H1 (cell line): ENCODE measurements around the gene NAPA. TPM values are rescaled to one million over a fixed set of nuclear protein-coding genes. Genes with fewer than 3 reads are reported as not detected.

Experiments
- CTCF ChIA-PET: fragments of 300-600 bp; sonication (Branson Sonifier 250); formaldehyde crosslinking; loops from one replicate; lab custom pipeline; 2021; ENCODE audit not compliant: partially characterized antibody; lab: Charles Lee
- POLR2A ChIA-PET: fragments of 300-600 bp; sonication (Branson Sonifier 250); formaldehyde crosslinking; loops from one replicate; lab custom pipeline; 2021; ENCODE audit warnings: inconsistent platforms; ENCODE audit not compliant: partially characterized antibody; lab: Charles Lee
- DNase-seq, 2 experiments: peaks; one replicate each; pipeline versions ENCODE4 v3.0.0 to v3.0.0-alpha.2; 2010 to 2022; ENCODE audit warnings: low spot score in 2 of 2, low read depth in 1 of 2, mixed read lengths in 1 of 2
- FAIRE-seq: peaks from 2 replicates; lab custom pipeline; 2011; peaks lifted over from hg19 to GRCh38; lab: Jason Lieb, UNC
- H2AFZ ChIP-seq: 2 replicates; pipeline ENCODE4 v1.8.1; 2012; ENCODE audit warnings: low read length, inconsistent platforms
- H2AK5ac ChIP-seq: 2 replicates; pipeline ENCODE4 v1.6.1; 2013; ENCODE audit warnings: low read depth, low read length
- H2BK120ac ChIP-seq: replicated peaks from 2 replicates; pipeline ENCODE3; 2013; ENCODE audit warnings: low read depth, low read length, inconsistent platforms
- H2BK12ac ChIP-seq: 2 replicates; pipeline ENCODE4 v1.6.1; 2013; ENCODE audit warnings: low read depth, low read length
- H2BK15ac ChIP-seq: 2 replicates; pipeline ENCODE4 v1.6.1; 2013; ENCODE audit warnings: low read length
- H2BK20ac ChIP-seq: 2 replicates; pipeline ENCODE4 v1.6.1; 2013; ENCODE audit warnings: low read length
- H2BK5ac ChIP-seq: 2 replicates; pipeline ENCODE4 v1.6.1; 2013; ENCODE audit warnings: low read depth, low read length
- H3K14ac ChIP-seq: 2 replicates; pipeline ENCODE4 v1.6.1; 2013; ENCODE audit warnings: inconsistent platforms; ENCODE audit not compliant: insufficient read length
- H3K18ac ChIP-seq: 2 replicates; pipeline ENCODE4 v1.6.1; 2013; ENCODE audit warnings: low read length; ENCODE audit errors: extremely low read depth
- H3K23ac ChIP-seq: 2 replicates; pipeline ENCODE4 v1.6.1; 2013; ENCODE audit warnings: inconsistent platforms; ENCODE audit not compliant: insufficient read length
- H3K23me2 ChIP-seq: 2 replicates; pipeline ENCODE4 v1.6.1; 2013; ENCODE audit warnings: low read depth, low read length
- H3K27ac ChIP-seq: 2 replicates; pipeline ENCODE4 v1.6.1; 2011; ENCODE audit warnings: low read depth, low read length, inconsistent platforms
- H3K27me3 ChIP-seq, 4 experiments: replicated peaks in 1 of 4; 1 replicate in 1 of 4; 2 replicates in 3 of 4; pipeline versions ENCODE4 v1.6.1 to v1.8.1; 2011 to 2013; ENCODE audit warnings: low read length in 3 of 4, mild to moderate bottlenecking in 3 of 4, inconsistent platforms in 2 of 4, mixed read lengths in 2 of 4, moderate library complexity in 1 of 4; ENCODE audit not compliant: control insufficient read depth in 3 of 4, insufficient read depth in 3 of 4; ENCODE audit errors: extremely low read depth in 1 of 4
- H3K36me3 ChIP-seq, 4 experiments: 2 replicates each; pipeline versions ENCODE4 v1.6.1 to v1.8.1; 2011 to 2013; ENCODE audit warnings: mild to moderate bottlenecking in 4 of 4, low read length in 3 of 4, moderate library complexity in 2 of 4, control low read depth in 1 of 4, inconsistent platforms in 1 of 4; ENCODE audit not compliant: insufficient read depth in 4 of 4, control insufficient read depth in 2 of 4
- H3K4ac ChIP-seq: replicated peaks from 2 replicates; pipeline ENCODE3; 2013; ENCODE audit warnings: low read length, low read depth, mixed read lengths, inconsistent platforms; ENCODE audit not compliant: insufficient read length
- H3K4me1 ChIP-seq, 4 experiments: replicated peaks in 1 of 4; 1 replicate in 1 of 4; 2 replicates in 3 of 4; pipeline versions ENCODE4 v1.6.1 to v1.8.1; 2011 to 2013; ENCODE audit warnings: low read length in 3 of 4, inconsistent platforms in 2 of 4, mixed read lengths in 1 of 4; ENCODE audit not compliant: insufficient read depth in 4 of 4, control insufficient read depth in 3 of 4
- H3K4me2 ChIP-seq, 2 experiments: 2 replicates each; pipeline versions ENCODE4 v1.6.1 to v1.8.1; 2011 to 2013; ENCODE audit warnings: low read depth in 2 of 2, low read length in 2 of 2, control low read depth in 1 of 2, inconsistent platforms in 1 of 2, mild to moderate bottlenecking in 1 of 2; ENCODE audit not compliant: insufficient read depth in 1 of 2
- H3K4me3 ChIP-seq, 4 experiments: fragments of 200-600, 300-600 bp in 1 of 4; sonication (generic), shearing (Covaris generic), sonication (Bioruptor Twin) in 1 of 4; 2 replicates each; pipeline versions ENCODE4 v1.5.1 to v1.8.1; 2011 to 2016; ENCODE audit warnings: low read length in 4 of 4, low read depth in 3 of 4, control low read depth in 2 of 4, inconsistent platforms in 2 of 4, mild to moderate bottlenecking in 2 of 4, mixed read lengths in 1 of 4, moderate library complexity in 1 of 4; ENCODE audit not compliant: insufficient read depth in 2 of 4; ENCODE audit errors: extremely low read depth in 1 of 4
- H3K56ac ChIP-seq: replicated peaks from 2 replicates; pipeline ENCODE3; 2013; ENCODE audit warnings: low read depth, mild to moderate bottlenecking, mixed read lengths, low read length, inconsistent platforms; ENCODE audit not compliant: insufficient read length
- H3K79me1 ChIP-seq: 2 replicates; pipeline ENCODE4 v1.6.1; 2013; ENCODE audit warnings: low read depth, low read length, control low read depth
- H3K79me2 ChIP-seq, 2 experiments: 2 replicates each; pipeline versions ENCODE4 v1.6.1 to v1.8.1; 2012 to 2013; ENCODE audit warnings: low read length in 2 of 2, mild to moderate bottlenecking in 2 of 2, inconsistent platforms in 1 of 2; ENCODE audit not compliant: insufficient read depth in 2 of 2, control insufficient read depth in 1 of 2
- H3K9ac ChIP-seq, 4 experiments: replicated peaks in 1 of 4; 1 replicate in 1 of 4; 2 replicates in 3 of 4; pipeline versions ENCODE4 v1.6.1 to v1.8.1; 2011 to 2013; ENCODE audit warnings: low read depth in 3 of 4, low read length in 3 of 4, control low read depth in 2 of 4, mild to moderate bottlenecking in 2 of 4, moderate library complexity in 2 of 4, inconsistent platforms in 1 of 4; ENCODE audit errors: extremely low read depth in 1 of 4
- H3K9me3 ChIP-seq, 2 experiments: 2 replicates each; pipeline versions ENCODE4 v1.6.1 to v1.8.1; 2012 to 2013; ENCODE audit warnings: mild to moderate bottlenecking in 2 of 2, moderate library complexity in 2 of 2, control low read depth in 1 of 2, inconsistent platforms in 1 of 2, low read depth in 1 of 2, low read length in 1 of 2, mixed read lengths in 1 of 2; ENCODE audit not compliant: insufficient read depth in 2 of 2
- H4K20me1 ChIP-seq, 2 experiments: replicated peaks in 1 of 2; 2 replicates each; pipeline versions ENCODE3 to v1.8.1; 2011 to 2013; ENCODE audit warnings: inconsistent platforms in 2 of 2, low read length in 2 of 2, mild to moderate bottlenecking in 1 of 2; ENCODE audit not compliant: insufficient read depth in 2 of 2, control insufficient read depth in 1 of 2
- H4K5ac ChIP-seq: 2 replicates; pipeline ENCODE4 v1.6.1; 2013; ENCODE audit warnings: low read length, low read depth, mixed read lengths, inconsistent platforms; ENCODE audit not compliant: insufficient read length
- H4K8ac ChIP-seq: 2 replicates; pipeline ENCODE4 v1.8.0; 2013; ENCODE audit warnings: mild to moderate bottlenecking, moderate library complexity, low read length, inconsistent platforms; ENCODE audit not compliant: insufficient read depth; ENCODE audit errors: extremely low read depth
- H4K91ac ChIP-seq: replicated peaks from 2 replicates; pipeline ENCODE3; 2013; ENCODE audit warnings: low read length, mixed read lengths, inconsistent platforms; ENCODE audit not compliant: insufficient read length
- CHD1 ChIP-seq: IDR thresholded peaks from 2 replicates; pipeline ENCODE4 v1.6.1; 2012; ENCODE audit warnings: low read depth, low read length, improper control_type of control experiment
- KDM1A ChIP-seq: fragments of 200-600, 300-600 bp; sonication (generic); IDR thresholded peaks from 2 replicates; pipeline ENCODE4 v1.7.1; 2016; ENCODE audit warnings: mild to moderate bottlenecking, low read length, borderline replicate concordance
- MAFK ChIP-seq: IDR thresholded peaks from 2 replicates; pipeline ENCODE4 v1.6.1; 2012; ENCODE audit warnings: low read depth, mild to moderate bottlenecking, improper control_type of control experiment, low read length
- POLR2AphosphoS5 ChIP-seq: IDR thresholded peaks from 2 replicates; pipeline ENCODE4 v1.6.1; 2011; ENCODE audit warnings: low read depth, low read length
- SP1 ChIP-seq: IDR thresholded peaks from 2 replicates; pipeline ENCODE4 v1.6.1; 2011; ENCODE audit warnings: low read depth, low read length
- TAF1 ChIP-seq: IDR thresholded peaks from 2 replicates; pipeline ENCODE4 v1.6.1; 2011; ENCODE audit warnings: mild to moderate bottlenecking, low read depth, low read length
- TEAD4 ChIP-seq: IDR thresholded peaks from 2 replicates; pipeline ENCODE4 v1.6.1; 2012; ENCODE audit warnings: low read depth, low read length, inconsistent platforms, mixed read lengths
- WGBS, 2 experiments: shearing (Covaris generic) in 1 of 2; methylation state at CpG; one replicate each; pipeline versions ENCODE4 v1.1.6 to v1.1.7; 2013 to 2015; ENCODE audit warnings: low lambda C conversion rate in 2 of 2, mixed read lengths in 2 of 2, inconsistent platforms in 1 of 2, low coverage in 1 of 2, missing lambda C conversion rate in 1 of 2; ENCODE audit not compliant: insufficient replicate concordance in 2 of 2, insufficient coverage in 1 of 2, insufficient read length in 1 of 2; ENCODE audit errors: extremely low coverage in 1 of 2, missing lambda C conversion rate in 1 of 2; 5-methylcytosine and 5-hydroxymethylcytosine counted together
- polyA plus RNA-seq, 7 experiments: library from polyadenylated mRNA; depleted of rRNA in 3 of 7; stranded (reverse) in 5 of 7; unstranded in 2 of 7; fragments of >200 nt in 5 of 7; fragments of 200-250 nt in 2 of 7; gene quantifications; 1 replicate in 5 of 7; 2 replicates in 1 of 7; 4 replicates in 1 of 7; pipeline versions ENCODE4 v1.2.1 to v1.2.3, GENCODE V29; 2011 to 2013; ENCODE audit warnings: missing spikeins in 2 of 7, mixed read lengths in 2 of 7
- total RNA-seq: library from RNA; stranded (reverse); fragmentation: NEBNext Ultra II Directional; extraction: Animal tissue kit (Norgen Biotek cat#: 25700); gene quantifications from 2 replicates; pipeline ENCODE4 v1.2.1, GENCODE V29; 2021
- TF ChIP-seq, protein P1 (sequence below), 3 experiments: IDR thresholded peaks; 1 replicate in 2 of 3; 2 replicates in 1 of 3; pipeline versions ENCODE4 v1.5.1 to v1.6.1; 2011; ENCODE audit warnings: low read length in 3 of 3, mild to moderate bottlenecking in 3 of 3, inconsistent platforms in 2 of 3, low read depth in 1 of 3, moderate library complexity in 1 of 3; ENCODE audit not compliant: insufficient read depth in 1 of 3; ENCODE audit errors: control extremely low read depth in 1 of 3

NAPA gene
- total and polyA plus RNA-seq, 2 of the 8 experiments (the other 6 are each of a cell fraction or from before 2014, with no cell fraction given) = 58.5 to 78.2 TPM

DNA sequence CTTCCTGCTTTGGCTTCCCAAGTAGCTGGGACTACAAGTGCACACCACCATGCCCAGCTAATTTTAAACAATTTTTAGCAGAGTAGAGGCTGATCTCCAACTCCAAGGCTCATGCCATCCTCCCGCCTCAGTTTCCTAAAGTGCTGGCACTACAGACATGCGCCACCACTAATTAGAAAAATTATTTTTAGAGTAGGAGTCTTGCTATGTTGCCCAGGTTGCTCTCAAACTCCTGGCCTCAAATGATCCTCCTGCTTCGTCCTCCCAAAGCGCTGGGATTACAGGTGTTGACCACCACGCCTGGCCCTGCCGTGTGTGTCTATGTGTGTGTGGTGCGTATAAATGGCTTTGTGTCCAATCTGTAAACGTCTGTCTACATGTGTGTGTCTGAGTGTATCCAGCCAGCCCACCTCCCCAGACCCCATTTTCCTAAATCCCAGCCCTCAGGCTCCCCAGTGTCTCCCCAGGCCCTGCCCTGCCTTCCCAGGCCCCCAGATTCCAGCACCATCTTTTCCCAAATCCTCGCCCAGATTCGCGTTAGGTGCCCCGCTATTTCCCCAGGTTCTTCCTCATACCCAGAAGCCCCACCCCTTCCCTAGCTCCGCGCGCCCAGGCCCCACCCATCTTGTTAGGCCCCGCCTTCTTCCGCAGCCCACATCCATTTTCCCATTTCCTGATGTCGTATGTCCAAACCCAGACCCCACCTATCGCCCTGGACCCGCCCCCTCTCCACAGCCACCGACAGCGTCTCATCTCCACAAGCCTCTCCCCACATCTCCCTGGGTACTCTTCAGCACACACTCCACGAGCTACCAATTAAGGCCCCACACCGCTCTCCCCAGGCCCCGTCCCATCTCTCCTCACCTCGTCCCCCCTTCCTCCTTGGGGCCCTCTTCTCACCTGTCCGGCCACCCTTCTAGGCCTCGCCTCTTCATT lies 68.1 kb downstream of the NAPA start:
- Histone ChIP-seq H3K9me3 (no peaks in the 10 kb centered on the region), H3K23me2 (peaks cover 18% of the 10 kb centered on the region; the same call in 1 of the 2 replicates), H4K5ac (peak overlapping the region; percentile 44), H3K18ac (peak overlapping the region; percentile 24), H2BK15ac (no peak overlapping the region; the same call in 1 of the 2 replicates), H3K27me3 (peaks cover 0 to 9% (median 9%) of the 10 kb centered on the region in 4 experiments; a peak in 5 of 7 replicates), H4K8ac (peak overlapping the region; percentile 75), H4K91ac (no peak overlapping the region), H3K56ac (no peak overlapping the region), H3K14ac (no peak overlapping the region), H2BK12ac (peak overlapping the region; percentile 80; the same call in 1 of the 2 replicates), H4K20me1 (peaks cover 2 to 19% of the 10 kb centered on the region in 2 experiments), H3K4ac (no peak overlapping the region), H3K4me3 (peak overlapping the region; percentile 56 to 79 (median 70)), H2AFZ (no peak overlapping the region), H2BK5ac (peak overlapping the region; percentile 94), H3K4me1 (peaks cover 7 to 18% (median 11%) of the 10 kb centered on the region in 4 experiments), H3K23ac (no peak overlapping the region), H3K27ac (peak overlapping the region; percentile 56; the same call in 1 of the 2 replicates), H3K9ac (peak overlapping the region in 1 of 4 experiments; percentile 65; a peak in 2 of 7 replicates), H2AK5ac (no peak overlapping the region), H2BK120ac (peak overlapping the region; percentile 54), H3K79me2 (no peaks in the 10 kb centered on the region), H3K4me2 (peak overlapping the region; percentile 79 to 89), H2BK20ac (no peak overlapping the region), H3K36me3 (no peaks in the 10 kb centered on the region), H3K79me1 (no peaks in the 10 kb centered on the region; the same call in 1 of the 2 replicates)
- peak; percentile 60 for FAIRE-seq
- CTCF ChIA-PET = interaction anchor here (0.9 to 24.5 kb wide), 9 partner anchors 10 to 261 kb away, joined by 3 to 436 read pairs (median 7); partner anchors contain the start of genes EHD2, KPTN and NAPA
- POLR2A ChIA-PET = interaction anchor here (0.7 to 3.8 kb wide), 19 partner anchors 8 to 306 kb away, joined by 3 to 29 read pairs (median 4); partner anchors contain the start of genes DHX34, KPTN and SLC8A2
- DNase-seq = peak; percentile 79 to 93
- 22% methylated on average over 28 of the region's 28 CpGs; no CpG with 5 or more reads in 1 of the 2 experiments for WGBS, 2 experiments
- TF ChIP-seq TEAD4 (peak; percentile 38; the same call in 1 of the 2 replicates), CHD1 (no peak), KDM1A (peak; percentile 21; the same call in 1 of the 2 replicates), POLR2AphosphoS5 (peak; percentile 26; the same call in 1 of the 2 replicates), TAF1 (peak; percentile 30; the same call in 1 of the 2 replicates), MAFK (no peak), SP1 (peak; percentile 90)
- TF ChIP-seq, protein P1, sequence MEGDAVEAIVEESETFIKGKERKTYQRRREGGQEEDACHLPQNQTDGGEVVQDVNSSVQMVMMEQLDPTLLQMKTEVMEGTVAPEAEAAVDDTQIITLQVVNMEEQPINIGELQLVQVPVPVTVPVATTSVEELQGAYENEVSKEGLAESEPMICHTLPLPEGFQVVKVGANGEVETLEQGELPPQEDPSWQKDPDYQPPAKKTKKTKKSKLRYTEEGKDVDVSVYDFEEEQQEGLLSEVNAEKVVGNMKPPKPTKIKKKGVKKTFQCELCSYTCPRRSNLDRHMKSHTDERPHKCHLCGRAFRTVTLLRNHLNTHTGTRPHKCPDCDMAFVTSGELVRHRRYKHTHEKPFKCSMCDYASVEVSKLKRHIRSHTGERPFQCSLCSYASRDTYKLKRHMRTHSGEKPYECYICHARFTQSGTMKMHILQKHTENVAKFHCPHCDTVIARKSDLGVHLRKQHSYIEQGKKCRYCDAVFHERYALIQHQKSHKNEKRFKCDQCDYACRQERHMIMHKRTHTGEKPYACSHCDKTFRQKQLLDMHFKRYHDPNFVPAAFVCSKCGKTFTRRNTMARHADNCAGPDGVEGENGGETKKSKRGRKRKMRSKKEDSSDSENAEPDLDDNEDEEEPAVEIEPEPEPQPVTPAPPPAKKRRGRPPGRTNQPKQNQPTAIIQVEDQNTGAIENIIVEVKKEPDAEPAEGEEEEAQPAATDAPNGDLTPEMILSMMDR (IDR thresholded peaks at IDR 0.05; ENCODE audit: control extremely low read depth in 1 of 3, insufficient read depth in 1 of 3, low read depth in 1 of 3, low read length in 3 of 3) = no peak
